HG03196 (cell line): ENCODE data around the gene SPTBN1.

Experiments
- ATAC-seq: cut with Tn5 transposase; IDR thresholded peaks from one replicate; pipeline ENCODE4 v1.9.1; 2021; ENCODE audit not compliant: unreplicated experiment

Gene SPTBN1

DNA sequence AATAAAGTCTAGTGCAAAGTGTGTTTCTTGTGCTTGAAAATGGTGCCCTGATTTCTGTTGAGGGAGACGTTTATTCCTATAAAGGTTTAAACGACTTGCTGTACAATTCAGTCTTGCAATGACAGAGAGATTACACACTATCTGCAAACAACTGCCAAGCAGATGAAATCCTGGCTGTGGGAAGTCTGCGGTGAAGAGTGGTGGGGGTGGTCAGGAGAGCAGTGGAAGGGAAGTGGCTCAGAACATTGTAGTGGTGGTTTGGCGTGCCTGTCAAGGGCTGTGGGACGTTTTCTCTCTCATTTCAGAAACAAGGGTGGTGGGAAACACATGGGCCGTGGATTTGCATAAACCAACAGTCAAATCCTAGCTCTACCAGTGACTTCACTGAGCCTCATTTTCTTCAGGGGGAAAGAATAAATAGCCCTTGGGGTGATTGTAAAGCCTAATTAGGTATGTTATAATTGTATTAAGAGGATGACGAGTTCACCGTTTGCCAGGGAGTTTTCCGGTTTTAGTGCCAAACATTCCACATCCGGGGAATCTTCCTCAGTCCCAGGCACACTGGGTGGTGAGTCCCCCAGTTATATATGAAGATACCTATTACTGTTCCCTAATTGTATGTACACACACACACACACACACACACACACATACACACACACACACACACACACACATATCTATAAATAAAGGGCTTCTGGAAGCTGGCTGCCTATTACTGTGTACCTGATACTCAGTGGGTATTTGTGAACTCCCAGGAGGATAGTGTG, 115.0 kb downstream of the SPTBN1 start:
- ATAC-seq: peak; percentile 52

DNA sequence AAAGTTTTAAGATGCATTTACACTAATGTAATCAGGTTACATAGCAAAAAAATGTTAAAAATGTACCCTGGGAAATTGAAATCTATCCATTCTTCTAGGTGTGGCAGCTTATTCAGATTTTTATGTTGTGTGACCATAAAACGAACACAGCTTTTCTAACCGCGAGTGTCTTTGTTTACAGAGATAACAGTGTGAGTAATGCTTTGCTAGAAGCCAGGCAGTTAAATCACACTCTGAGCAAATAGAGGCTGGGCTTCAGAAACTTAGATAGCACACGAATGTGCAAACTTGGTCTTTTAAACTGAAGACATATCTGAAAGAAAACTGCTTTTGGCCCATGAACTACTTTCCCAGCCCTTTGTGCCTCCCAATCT, 116.1 kb downstream of the SPTBN1 start:
- no peak for ATAC-seq

DNA sequence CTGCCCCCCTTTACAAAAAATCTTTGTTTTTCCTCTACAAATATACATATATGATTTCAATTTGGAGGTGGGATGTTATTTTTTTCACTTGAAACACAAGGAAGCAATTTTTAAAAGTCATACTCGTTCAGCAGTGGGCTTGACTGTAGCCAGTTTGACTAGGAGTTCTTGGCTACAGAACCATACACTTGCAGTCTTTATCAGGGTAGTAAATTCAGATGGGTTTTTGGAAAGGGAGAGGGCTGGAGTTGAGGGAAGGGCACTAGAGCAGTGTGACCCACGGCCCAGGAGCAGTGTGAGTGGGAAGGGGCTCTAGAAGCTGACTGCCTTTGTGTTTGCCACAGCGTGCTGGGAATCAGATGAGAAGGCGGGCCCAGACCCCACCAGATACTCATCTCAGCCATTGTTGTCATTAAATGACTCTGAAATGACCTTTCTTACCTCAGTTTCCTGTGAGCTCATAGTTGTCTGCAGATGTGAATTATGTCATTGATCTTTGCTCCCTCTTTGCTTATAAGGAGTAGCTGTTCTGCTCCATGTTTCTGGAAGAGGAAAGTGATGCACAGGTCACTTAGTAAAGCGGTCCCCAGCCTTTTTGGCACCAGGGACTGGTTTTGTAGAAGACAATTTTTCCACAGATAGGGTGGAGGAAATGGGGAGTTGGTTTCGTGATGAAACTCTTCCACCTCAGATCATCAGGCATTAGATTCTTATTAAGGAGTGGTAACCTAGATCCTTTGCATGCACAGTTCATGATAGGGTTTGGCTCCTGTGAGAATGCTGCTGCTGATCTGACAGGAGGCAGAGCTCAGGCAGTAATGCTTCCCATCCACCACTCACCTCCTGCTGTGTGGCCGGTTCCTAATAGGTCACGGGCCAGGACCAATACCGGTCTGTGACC, 116.8 kb downstream of the SPTBN1 start:
- ATAC-seq: no peak

DNA sequence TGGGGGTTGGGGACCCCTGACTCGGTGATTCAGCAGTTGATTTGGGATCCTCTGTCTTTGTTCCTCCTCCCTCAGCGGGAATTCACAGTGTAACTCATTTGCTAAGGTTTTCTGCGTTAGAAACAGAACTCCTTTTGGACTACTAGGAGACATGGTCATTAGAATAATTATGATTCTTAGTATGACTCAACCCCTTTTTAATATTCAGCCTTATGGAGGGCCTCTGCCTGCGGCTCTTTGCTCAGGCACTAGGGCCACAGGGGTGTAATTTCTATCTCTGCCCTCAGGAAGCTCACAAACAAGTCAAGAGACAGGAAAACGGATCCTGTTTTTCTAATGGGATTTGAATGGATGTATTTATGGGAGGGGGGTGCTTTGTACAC, 117.4 kb downstream of the SPTBN1 start:
- no peak for ATAC-seq

DNA sequence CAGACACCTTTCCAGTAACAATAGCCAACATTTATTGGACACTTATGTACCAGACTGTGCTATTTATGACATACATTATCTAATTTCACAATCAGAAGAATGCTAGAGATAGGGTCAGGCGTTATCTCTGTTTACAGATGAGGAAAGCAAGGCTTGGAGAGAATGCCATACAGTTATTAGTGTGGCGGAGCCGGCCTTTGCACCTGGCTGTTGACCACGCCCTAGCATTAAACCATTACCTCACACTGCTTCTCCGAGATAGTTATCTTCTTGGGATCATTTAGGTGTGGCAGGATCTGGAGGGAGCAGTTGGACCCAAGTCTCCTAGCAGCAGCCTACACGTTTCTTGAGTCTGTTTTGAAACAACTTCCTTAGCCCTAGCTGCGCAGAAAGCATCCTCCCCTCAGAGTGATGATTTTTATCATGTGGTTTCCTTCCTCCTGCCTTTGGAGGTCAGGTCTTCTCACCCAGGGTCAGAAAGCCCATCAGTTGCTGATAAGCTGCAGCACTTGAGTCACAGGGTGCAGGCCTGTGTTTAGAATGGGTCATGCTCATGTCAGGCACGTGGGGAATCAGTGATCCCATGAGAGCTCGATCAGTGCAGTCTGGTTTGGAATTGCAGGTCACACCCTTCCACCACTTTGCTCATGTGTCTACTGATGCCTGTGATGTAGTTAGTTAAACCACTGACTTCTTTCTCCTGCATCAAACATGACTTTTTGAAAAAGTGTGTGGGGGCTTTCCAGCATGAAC, 118.2 kb downstream of the SPTBN1 start:
- ATAC-seq: peak; percentile 35

DNA sequence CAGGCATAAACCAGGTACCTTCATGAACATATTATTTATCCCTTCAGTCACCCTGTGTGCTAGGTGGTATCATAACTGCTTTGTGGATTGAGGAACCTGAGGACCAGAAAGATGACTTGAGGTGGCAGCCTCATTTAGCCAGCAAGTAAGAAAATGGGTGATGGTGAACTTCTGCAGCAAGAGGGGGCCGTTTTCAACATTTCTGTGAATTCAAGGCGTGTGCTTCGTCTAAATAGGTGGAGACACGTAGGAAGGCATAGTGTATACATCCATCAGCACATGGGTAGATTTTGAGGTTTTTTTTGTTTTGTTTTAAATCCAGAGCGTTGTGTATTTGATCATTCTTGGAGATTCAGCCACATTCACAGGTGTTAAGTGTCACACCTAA, 118.7 kb downstream of the SPTBN1 start:
- no peak for ATAC-seq

DNA sequence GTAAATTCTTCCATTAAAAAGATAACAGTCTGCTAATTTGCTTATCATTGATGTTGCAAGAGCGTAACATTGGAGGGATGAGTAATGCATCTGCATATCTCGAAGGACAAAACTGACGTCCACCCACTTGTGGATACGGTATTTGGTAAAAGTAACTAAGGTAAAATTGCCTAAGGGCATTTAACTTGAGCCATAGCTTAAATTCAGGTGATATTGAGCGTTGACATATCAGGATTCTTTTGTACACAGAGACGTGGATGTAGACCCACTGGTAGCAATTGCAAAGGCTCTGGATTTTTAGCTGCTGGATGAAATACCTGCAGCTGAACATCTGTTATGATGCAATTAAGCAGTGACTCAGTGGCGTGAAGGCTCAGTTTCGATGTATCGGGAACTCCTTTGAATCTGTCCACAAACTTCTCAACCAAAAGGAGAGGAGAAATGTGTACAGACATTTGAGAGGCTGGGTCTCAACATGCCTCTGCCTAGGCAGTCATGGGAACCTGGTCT, 119.3 kb downstream of the SPTBN1 start:
- no peak for ATAC-seq

DNA sequence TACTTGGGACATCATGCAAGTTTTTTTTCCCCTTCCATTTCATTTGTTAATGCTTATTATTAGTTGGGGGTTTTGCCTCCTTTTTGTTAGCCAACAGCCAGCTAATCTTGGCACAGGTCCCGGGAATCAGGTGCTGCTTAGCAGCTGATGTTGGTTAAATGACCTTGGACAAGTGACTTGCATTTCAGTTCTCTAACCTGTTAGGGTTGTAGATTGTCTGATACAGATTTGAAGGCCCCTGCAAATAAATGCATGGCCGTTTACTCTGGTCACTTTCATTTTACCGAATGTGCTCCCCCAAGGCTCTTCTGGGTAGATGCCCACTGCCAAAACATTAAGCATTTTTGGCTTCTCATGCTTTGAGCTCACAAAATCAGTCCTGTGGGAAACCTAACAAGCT, 120.9 kb downstream of the SPTBN1 start:
- no peak for ATAC-seq

DNA sequence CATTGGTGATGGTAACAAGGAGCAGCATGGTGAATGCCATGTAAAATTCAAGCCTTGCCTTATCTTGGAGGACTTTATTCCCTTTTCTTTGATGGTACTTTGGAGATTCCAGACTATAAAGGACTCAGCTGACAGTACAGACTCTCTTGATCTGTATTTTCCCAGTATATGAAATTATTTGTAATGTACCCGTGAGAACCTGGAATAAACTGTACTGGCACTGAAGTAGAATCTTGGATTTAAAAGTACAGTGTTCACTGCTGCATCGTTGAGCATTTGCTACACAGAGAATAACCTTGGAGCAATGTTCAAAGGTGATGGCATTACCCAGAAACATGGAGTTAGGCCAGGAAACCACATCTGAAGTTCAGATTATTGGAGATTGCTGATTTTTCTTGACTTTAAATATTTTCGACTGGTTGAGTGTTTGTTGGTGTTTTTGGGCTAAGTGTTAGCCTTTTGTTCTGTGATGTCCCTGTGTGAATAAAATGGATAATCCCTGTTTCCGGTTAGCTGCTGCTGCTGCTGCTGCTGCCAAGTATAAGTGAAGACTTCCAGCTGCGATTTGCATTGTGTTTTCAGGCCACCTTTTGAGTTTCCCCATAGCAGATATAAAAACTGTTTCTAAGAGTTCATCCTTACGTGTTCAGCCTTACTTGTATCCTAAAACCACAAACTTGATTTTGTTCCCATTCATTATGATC, 122.0 kb downstream of the SPTBN1 start:
- ATAC-seq: no peak

DNA sequence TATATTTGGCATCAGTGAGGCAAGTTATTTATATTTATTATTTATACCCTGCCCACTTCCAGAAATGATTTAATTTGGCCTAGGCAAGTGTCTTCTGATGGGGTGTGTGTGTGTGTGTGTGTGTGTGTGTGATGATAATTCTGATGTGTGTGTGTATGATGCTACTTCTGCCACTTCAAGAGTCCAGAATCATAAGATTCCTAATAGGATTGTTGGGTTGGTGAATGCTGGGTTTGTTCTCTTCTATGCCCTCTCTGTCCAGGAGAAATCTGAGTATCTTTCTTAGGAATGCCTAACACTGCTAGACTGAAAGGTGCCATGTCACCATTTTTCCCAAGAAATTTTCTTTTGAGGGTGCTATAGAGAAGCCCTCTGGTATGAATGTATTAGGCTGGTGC, 122.5 kb downstream of the SPTBN1 start:
- ATAC-seq: no peak

DNA sequence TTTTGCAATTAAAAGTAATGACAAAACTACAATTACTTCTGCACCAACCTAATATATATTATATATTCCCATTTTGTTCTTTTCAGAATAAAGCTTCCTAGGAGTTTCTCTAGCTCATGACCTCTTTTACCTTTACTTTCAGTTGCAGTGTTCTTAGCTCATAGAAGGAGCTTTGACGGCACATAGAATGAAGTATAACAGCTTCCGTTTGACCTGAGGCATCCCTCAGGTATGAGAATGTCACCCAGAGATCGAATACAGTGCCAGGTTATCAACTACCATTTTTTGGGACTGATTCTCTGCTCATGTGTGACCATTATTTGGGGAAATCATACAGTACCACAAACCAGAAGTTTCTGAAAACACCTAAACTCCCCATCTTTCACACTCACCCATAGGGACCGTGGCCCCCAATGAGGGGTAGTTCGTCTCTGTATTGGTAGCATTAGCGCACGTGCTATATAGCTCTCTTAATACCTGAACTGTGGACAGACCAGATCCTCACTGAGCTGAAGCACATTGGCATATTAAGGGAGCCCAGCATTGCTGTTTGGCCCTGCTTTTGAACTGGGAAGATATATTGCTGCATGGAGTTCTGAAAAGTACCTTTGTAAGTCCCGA, 123.0 kb downstream of the SPTBN1 start:
- ATAC-seq: no peak

DNA sequence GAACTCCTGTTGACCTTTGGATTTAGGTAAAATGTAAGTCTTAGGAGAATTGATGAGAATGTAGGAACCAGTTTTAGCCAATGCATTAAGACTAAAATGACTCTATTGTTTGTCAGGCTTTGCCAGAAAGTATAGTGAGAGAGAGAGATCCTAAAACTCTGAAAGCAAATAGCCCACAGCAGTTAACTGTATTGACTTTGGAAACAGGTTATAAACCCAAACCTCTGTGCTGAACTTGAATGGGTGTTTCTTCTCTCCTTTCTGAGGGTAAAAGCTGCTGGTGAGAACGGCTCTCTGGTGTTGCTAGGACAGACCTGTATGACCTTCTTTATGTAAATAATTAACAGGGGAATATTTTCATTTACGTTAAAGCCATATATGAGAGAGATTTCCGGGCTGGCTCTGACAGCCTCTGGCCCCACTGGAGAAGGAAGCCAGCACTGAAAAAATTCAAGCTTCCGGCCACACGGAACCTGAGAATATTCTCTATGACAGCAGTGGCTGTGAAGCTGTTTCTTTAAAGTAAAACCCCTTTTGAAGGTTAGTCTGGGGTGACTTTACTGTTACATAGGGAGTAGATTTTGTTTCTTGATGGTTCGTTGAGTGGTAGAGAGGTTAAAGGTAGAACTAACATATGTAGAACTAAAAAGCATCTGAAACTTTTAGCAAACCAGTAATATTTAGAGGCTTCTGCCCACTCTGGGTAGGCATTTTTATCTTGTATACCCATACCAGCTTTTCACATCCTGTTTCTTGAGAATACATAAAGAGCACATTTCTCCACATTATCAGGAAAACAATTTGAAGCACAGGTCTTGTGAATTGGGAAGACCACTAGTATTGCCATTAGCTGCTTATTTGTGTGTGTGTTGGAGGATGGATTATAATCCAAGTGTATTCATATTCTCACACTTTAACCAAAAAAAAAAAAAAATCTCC, 123.8 kb downstream of the SPTBN1 start:
- ATAC-seq: peak; percentile 79

DNA sequence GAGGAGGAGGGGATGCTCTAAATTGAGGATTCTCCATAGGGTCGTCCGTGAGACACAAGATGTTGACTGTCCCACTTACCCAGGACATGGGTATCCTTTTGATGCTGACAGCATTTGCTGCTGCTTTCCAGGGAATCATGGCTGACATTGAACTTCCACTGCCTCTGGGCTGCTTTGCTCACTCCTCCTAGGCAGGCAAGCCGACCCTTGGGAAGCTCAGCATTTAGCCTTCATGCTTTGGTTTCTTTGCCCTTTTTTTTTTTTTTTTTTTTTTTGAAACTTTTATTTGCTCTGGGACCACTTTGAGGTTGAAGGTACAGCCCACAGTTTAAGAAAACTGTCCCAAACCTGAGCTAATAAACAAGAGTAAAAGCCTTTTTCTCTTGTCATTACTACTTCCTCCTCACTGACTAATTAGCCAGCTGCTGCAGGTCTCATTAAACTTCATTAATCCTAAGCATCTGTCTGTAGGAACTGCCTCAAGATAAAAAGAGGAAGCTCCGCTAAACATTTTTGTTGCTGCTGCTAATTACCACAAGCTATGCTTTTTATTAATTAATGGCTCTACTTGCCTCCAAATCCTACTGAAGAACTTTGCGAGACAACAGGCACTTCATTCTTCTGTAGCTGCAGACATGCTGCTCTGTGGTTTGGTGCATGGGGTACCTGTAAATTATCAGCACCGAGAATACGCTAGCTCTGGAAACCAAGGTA, 125.4 kb downstream of the SPTBN1 start:
- no peak for ATAC-seq

DNA sequence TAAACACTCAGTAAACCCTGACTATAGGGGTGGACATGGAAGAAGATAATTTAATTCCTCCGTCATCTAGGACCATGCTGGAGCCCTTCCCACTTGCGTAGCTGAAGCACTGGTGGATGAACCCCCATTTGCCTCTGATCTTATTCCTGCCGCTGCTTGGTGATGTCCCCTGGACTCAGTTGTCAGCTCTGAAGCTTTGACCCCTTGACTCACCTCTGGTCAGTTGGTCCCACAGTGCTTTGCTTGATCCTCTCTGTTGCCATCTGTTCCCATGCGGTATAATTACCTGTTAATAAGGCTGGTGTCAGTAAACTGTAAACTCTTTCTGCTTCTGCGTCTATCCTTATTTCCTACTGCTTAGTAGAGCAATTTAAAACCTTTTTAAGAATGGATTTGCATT, 126.9 kb downstream of the SPTBN1 start:
- no peak for ATAC-seq

DNA sequence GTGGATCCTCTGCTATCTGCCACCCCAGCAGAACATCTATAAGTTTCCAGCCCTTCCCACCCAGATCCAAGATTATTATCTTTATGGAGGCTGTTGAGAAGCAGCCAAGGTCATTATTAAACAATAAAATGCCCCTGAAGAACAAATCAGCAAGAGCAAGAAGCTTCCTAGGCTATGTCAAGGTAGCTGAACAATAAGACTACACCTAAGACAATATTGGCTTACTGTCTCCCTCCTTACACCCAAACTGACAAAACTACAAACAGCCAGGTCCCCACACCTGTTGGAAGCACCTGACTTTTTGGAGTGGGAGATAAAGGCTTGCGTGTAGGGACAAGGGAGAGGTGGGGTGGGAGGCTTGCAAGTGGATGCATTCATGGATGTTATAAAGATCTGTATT, 128.5 kb downstream of the SPTBN1 start:
- ATAC-seq: no peak

DNA sequence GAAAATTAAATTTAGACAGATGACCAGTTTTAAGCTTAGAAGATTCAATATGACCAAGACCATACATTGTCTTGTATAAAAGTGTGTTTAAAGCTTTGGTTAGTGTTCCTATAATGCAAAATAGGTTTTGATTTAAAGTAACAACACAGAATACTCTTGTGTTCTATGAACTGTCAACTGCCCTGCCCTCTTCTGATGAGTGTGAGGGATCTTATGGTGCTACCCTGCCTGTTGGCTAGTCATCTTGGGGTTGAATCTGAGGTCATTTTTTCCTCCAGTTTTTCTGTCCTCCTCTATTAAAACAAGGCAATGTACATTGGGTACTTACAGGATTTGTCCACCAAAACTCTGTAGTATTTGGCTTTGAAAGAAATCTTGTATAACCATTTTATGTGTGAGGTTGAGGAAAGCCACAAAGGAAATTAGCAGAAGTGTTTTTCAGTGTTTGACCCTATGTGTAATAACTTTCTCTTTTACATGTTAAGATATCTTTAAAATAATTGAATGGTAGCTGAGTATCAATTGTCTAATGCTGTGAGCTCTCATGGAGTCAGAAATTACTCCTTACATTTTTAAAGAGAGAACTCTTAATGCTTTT, 129.1 kb downstream of the SPTBN1 start:
- no peak for ATAC-seq

DNA sequence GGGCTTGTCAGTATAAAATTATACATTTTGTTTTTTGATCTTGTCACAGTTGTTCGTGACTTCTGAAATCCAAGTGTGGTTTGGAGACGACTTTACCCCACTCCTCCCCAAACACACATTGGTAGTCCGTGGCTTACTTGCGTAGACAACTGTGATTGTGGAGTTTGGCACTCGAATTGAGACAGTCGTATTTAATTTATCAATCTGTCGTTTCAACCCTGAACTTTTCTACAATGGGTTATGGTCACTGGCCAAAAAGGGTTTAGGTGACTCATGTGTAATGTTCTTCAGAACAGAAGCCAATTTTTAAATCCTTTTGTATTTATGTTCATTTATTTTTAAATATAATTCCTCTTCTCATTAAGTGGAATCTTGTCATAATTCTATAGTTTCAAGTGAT, 129.9 kb downstream of the SPTBN1 start:
- no peak for ATAC-seq

DNA sequence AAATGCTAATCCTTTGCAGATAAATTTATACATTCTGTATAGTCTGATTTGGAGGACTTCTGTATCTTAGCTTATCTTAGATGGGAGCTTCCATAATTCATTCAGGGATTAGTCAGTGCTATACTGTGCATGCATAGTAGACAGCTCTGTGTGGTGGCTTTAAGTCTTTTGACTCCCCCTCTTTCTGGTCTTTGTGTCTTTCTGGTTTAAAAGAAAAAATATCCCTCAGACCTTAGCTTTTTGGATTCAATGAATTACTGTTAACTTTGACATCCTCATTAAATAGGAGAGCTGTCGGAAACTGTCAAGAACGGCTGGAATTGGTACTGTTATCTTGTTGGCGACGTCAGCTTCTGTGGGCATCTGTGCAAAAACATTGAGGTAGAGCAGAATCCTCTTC, 130.4 kb downstream of the SPTBN1 start:
- no peak for ATAC-seq
